Peyer's patch (tissue), 4 donors: ENCODE results near the gene DCLK1. TPM values are rescaled to one million over a fixed set of nuclear protein-coding genes. Genes with fewer than 3 reads are reported as not detected.

ENCODE experiments used
- DNase-seq, 3 donors: peaks; one replicate each; pipeline ENCODE4 v3.0.0-alpha.2; 2017 to 2019
- H3K27ac ChIP-seq, 4 donors: fragments of 200-600 bp; sonication (generic); one replicate each; pipeline ENCODE4 v1.5.1; 2016 to 2019
- H3K27me3 ChIP-seq, 2 donors: fragments of 200-600 bp; sonication (generic); one replicate each; pipeline ENCODE4 v1.5.1; 2019
- H3K36me3 ChIP-seq, 3 donors: fragments of 200-600 bp; sonication (generic); one replicate each; pipeline ENCODE4 v1.5.1; 2016 to 2019
- H3K4me1 ChIP-seq, 4 donors: fragments of 200-600 bp; sonication (generic); one replicate each; pipeline ENCODE4 v1.5.1; 2016 to 2019
- H3K4me3 ChIP-seq, 4 donors: fragments of 200-600 bp; sonication (generic); 1 replicate in 3 of 4; 2 replicates in 1 of 4; pipeline ENCODE4 v1.5.1; 2016 to 2019; ENCODE audit warnings: mild to moderate bottlenecking in 1 of 4
- H3K9me3 ChIP-seq, 4 donors: fragments of 200-600 bp; sonication (generic); one replicate each; pipeline ENCODE4 v1.5.1; 2016 to 2019; ENCODE audit warnings: mild to moderate bottlenecking in 1 of 4
- POLR2A ChIP-seq, 2 donors: fragments of 450-650 bp; IDR thresholded peaks; one replicate each; pipeline ENCODE4 v1.5.1; 2017; ENCODE audit warnings: antibody characterized with exemption in 2 of 2, mild to moderate bottlenecking in 2 of 2, moderate library complexity in 2 of 2
- total RNA-seq, 4 donors: library from RNA; depleted of rRNA; stranded (reverse); fragments of >200 nt; gene quantifications; one replicate each; pipeline ENCODE4 v1.1.0, GENCODE V29; 2016
- TF ChIP-seq, protein P1 (sequence below), 6 experiments: fragments of 450-650 bp in 4 of 6; fragments of 200-600 bp in 2 of 6; sonication (generic) in 1 of 6; IDR thresholded peaks; one replicate each; pipeline ENCODE4 v1.5.1; 2017 to 2019; ENCODE audit warnings: antibody characterized with exemption in 6 of 6, mild to moderate bottlenecking in 3 of 6, moderate library complexity in 1 of 6

DCLK1 gene
- total RNA-seq, 4 donors from 2014 or later = 3.7 to 23.1 (median 9.1) TPM

DNA sequence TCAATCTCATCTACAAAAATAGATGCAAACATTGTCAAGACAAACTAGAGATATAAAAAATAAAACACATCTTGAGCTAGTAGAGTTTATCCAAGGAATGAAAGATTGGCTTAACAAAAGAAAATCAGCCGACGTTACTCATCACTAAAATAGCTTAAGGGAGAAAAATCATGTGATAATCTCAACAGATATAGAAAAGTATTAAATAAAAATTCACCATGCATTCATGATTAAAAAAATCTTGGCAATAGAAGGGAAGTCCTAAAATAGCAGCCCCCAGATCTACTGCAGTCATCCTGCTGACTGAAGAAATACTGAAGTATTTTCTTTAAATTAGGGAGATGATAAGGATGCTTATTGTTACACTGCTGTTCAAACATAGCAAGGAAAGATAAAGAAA, 12.6 kb upstream of the DCLK1 start:
- TF ChIP-seq, protein P1, sequence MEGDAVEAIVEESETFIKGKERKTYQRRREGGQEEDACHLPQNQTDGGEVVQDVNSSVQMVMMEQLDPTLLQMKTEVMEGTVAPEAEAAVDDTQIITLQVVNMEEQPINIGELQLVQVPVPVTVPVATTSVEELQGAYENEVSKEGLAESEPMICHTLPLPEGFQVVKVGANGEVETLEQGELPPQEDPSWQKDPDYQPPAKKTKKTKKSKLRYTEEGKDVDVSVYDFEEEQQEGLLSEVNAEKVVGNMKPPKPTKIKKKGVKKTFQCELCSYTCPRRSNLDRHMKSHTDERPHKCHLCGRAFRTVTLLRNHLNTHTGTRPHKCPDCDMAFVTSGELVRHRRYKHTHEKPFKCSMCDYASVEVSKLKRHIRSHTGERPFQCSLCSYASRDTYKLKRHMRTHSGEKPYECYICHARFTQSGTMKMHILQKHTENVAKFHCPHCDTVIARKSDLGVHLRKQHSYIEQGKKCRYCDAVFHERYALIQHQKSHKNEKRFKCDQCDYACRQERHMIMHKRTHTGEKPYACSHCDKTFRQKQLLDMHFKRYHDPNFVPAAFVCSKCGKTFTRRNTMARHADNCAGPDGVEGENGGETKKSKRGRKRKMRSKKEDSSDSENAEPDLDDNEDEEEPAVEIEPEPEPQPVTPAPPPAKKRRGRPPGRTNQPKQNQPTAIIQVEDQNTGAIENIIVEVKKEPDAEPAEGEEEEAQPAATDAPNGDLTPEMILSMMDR (IDR thresholded peaks at IDR 0.05) = no peak
- TF ChIP-seq POLR2A (IDR thresholded peaks at IDR 0.05) = no peak
- no peak for DNase-seq

DNA sequence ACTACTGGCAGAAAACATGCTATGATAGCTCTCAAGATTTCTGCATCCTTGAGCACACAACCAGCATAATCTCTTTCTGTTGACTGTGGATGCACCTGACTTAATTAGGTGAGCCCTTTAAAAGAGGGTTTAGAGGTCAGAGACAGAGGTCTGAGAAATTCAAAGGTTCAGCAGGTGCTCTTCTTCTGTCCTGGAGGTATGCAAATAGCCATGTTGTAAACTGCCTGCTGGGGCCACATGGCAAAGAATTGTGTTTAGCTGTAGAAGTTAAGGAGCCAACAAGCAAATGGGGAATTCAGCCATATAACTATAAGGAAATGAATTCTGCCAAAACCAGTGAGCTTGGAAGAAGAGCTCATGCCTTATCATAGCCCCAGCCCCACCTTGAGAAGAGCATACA, 11.6 kb upstream of the DCLK1 start:
- Histone ChIP-seq H3K27ac (no peak overlapping the region), H3K36me3 (no peaks in the 10 kb centered on the region), H3K27me3 (no peaks in the 10 kb centered on the region), H3K9me3 (peaks cover 0 to 5% (median 0%) of the 10 kb centered on the region in 4 donors), H3K4me1 (no peaks in the 10 kb centered on the region), H3K4me3 (no peak overlapping the region)
- DNase-seq = no peak
- no peak for TF ChIP-seq POLR2A (IDR thresholded peaks at IDR 0.05)
- TF ChIP-seq, protein P1 (IDR thresholded peaks at IDR 0.05) = no peak

More for the DNA sequence above, 12.6 kb upstream of the DCLK1 start:
- H3K27me3 ChIP-seq = no peaks in the 10 kb centered on the region
- peaks cover 0 to 5% (median 0%) of the 10 kb centered on the region in 4 donors for H3K9me3 ChIP-seq
- no peak overlapping the region for H3K4me3 ChIP-seq
- H3K36me3 ChIP-seq = no peaks in the 10 kb centered on the region
- H3K4me1 ChIP-seq = no peaks in the 10 kb centered on the region
- no peak overlapping the region for H3K27ac ChIP-seq

DNA sequence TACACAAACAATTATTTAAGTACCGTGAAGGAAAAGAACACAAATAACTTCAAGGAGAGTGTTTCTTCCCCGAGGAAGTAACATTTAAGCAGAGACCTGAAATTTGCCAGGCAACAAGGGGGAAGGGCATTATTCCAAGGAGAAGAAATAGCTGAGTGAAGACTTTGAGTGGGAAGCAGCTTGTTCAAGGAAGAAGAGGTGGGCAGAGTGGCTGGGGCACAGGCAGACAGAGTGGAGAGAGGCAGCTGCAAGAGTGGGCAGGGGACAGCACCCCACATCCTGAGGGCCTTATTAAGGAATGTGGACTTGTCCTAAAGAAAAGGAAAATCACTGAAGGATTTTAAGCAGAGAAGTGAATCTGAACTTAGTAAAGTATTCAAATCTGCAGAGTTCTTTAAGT, 4.7 kb upstream of the DCLK1 start:
- Histone ChIP-seq H3K36me3 (no peaks in the 10 kb centered on the region), H3K4me3 (no peak overlapping the region), H3K27me3 (no peaks in the 10 kb centered on the region), H3K27ac (no peak overlapping the region), H3K4me1 (no peaks in the 10 kb centered on the region), H3K9me3 (no peaks in the 10 kb centered on the region)
- TF ChIP-seq, protein P1 (IDR thresholded peaks at IDR 0.05) = no peak
- no peak for TF ChIP-seq POLR2A (IDR thresholded peaks at IDR 0.05)
- no peak for DNase-seq

DNA sequence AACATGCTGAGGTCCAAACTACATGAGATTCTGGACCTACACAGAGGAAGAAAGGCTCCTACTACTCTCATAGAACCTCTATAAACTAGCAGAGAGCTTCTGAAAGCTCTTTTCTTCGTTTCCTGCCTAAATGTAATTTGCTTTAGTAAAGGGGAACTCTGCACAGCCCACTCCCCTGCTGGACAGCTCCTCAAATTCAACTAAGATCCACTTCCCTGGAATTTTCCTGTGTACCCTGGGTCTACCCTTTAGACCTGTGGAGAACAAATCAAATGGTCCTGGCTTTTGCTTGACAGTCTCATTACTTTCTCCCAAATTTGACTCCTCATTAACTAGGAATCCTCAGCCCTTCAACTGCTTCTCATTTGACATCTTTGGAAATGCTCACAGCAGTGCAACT, 3.5 kb upstream of the DCLK1 start:
- H3K36me3 ChIP-seq = no peaks in the 10 kb centered on the region

DNA sequence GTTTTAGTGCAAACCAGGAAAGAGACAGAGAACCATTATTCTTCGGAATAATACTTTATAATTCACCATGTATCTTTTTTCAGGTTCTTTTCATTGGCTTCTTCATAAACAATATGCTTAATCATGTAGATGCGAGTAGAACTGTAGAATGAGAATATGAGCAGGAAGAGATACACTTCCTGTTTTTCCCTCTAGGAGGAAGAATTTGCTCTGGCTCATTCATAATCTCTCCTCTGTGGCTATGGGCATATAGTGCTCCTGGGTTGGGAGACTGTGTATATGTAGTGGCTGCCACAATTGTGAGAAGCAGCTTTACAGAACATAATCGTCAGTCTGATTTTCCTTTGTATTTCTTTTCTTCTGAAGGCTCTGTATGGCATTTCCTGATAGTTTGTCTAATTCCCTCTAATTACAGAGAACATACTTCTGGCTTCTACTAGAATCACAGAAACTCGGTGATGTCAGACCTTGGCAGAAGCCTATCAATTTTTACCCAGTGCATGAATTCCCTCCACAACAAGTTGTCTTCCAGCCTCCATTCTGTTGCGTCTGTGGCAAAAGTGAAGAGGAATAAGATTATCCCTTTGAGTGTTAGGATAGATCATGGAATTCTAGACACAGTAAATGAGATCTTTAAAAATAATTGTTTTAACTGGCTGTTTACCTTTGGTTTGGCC, 2.9 kb upstream of the DCLK1 start:
- DNase-seq = no peak
- Histone ChIP-seq H3K4me3 (no peak overlapping the region), H3K9me3 (no peaks in the 10 kb centered on the region), H3K36me3 (no peaks in the 10 kb centered on the region), H3K27me3 (no peaks in the 10 kb centered on the region), H3K27ac (no peak overlapping the region), H3K4me1 (no peaks in the 10 kb centered on the region)
- no peak for TF ChIP-seq POLR2A (IDR thresholded peaks at IDR 0.05)
- TF ChIP-seq, protein P1 (IDR thresholded peaks at IDR 0.05) = no peak

More for the DNA sequence above, 3.5 kb upstream of the DCLK1 start:
- H3K27ac ChIP-seq = no peak overlapping the region
- no peaks in the 10 kb centered on the region for H3K9me3 ChIP-seq
- no peak for DNase-seq
- no peaks in the 10 kb centered on the region for H3K27me3 ChIP-seq
- no peak overlapping the region for H3K4me3 ChIP-seq
- no peak for TF ChIP-seq POLR2A (IDR thresholded peaks at IDR 0.05)
- TF ChIP-seq, protein P1 (IDR thresholded peaks at IDR 0.05) = no peak
- no peaks in the 10 kb centered on the region for H3K4me1 ChIP-seq
